NAMALWA (cell line): ENCODE data around the gene GUCA1A.
"Not testable (repeated sequence)": the region's sequence is repeated elsewhere in the genome, so short reads cannot be mapped to it uniquely, and the experiment has no call there.

Experiments
- DNase-seq: peaks from one replicate; pipeline ENCODE4 v3.0.0-alpha.2; 2015; ENCODE audit warnings: low spot score

GUCA1A gene

GRCh38 chr6:42177514-42178364 lies 4.6 kb downstream of the GUCA1A start:
- DNase-seq: no peak

GRCh38 chr6:42179261-42179944 lies 6.2 kb downstream of the GUCA1A start:
- no peak for DNase-seq

GRCh38 chr6:42179945-42180313 lies 6.8 kb downstream of the GUCA1A start:
- DNase-seq: no peak

GRCh38 chr6:42182101-42182500 lies 8.9 kb downstream of the GUCA1A start:
- no peak for DNase-seq

GRCh38 chr6:42184475-42184874 lies 11.3 kb downstream of the GUCA1A start:
- no peak for DNase-seq

- no peak for DNase-seq
Measured at GRCh38 chr6:42185597-42185996, 12.4 kb downstream of the GUCA1A start.

- no peak for DNase-seq
Measured at GRCh38 chr6:42188406-42188805, 15.2 kb downstream of the GUCA1A start.

- DNase-seq: no peak
Measured at GRCh38 chr6:42190554-42191183, 17.5 kb downstream of the GUCA1A start.

- not testable (repeated sequence) for DNase-seq
Measured at GRCh38 chr6:42192385-42192784, 19.2 kb downstream of the GUCA1A start.

GRCh38 chr6:42193491-42193894 lies 20.3 kb downstream of the GUCA1A start:
- no peak for DNase-seq

- no peak for DNase-seq
Measured at GRCh38 chr6:42194056-42194455, 20.9 kb downstream of the GUCA1A start.

- no peak for DNase-seq
Measured at GRCh38 chr6:42195415-42195814, 22.3 kb downstream of the GUCA1A start.

GRCh38 chr6:42197555-42198362 lies 24.6 kb downstream of the GUCA1A start:
- no peak for DNase-seq

- peak; percentile 46 for DNase-seq
Measured at GRCh38 chr6:42199106-42199981, 26.2 kb downstream of the GUCA1A start.

- no peak for DNase-seq
Measured at GRCh38 chr6:42200035-42200434, 26.9 kb downstream of the GUCA1A start.

GRCh38 chr6:42201382-42201781 lies 28.2 kb downstream of the GUCA1A start:
- DNase-seq: no peak

- DNase-seq: not testable (repeated sequence)
Measured at GRCh38 chr6:42202131-42202915, 29.2 kb downstream of the GUCA1A start.

GRCh38 chr6:42203183-42203582 lies 30.0 kb downstream of the GUCA1A start:
- DNase-seq: no peak

- no peak for DNase-seq
Measured at GRCh38 chr6:42204768-42205282, 31.7 kb downstream of the GUCA1A start.

GRCh38 chr6:42207559-42207958 lies 34.4 kb downstream of the GUCA1A start:
- DNase-seq: not testable (repeated sequence)
